ENCODE measurements around the gene TMEM126A. TPM values are rescaled to one million over a fixed set of nuclear protein-coding genes. Genes with fewer than 3 reads are reported as not detected.

The TMEM126A gene
- total RNA-seq, 1 donor from 2014 or later, result 25.8 TPM

DNA sequence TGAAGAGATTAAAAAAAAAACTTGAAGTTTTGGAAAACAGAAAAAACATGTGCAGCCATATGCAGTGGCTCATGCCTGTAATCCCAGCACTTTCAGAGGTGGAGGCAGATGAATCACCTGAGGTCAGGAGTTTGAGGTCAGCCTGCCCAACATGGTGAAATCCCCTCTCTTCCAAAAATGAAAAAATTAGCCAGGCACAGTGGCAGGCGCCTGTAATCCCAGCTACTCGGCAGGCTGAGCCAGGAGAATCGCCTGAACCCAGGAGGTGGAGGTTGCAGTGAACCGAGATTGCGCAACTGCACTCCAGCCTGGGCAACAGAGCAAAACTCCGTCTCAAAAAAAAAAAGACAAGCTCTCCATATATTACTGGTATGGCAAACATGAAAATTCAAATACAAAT, 28.3 kb upstream of the TMEM126A start:
- Mint-ChIP-seq H3K27me3 (no peaks in the 10 kb centered on the region), H3K9me3 (ENCODE audit: low read depth) (no peaks in the 10 kb centered on the region)
- DNase-seq (ENCODE audit: low spot score, unreplicated experiment), result no peak

DNA sequence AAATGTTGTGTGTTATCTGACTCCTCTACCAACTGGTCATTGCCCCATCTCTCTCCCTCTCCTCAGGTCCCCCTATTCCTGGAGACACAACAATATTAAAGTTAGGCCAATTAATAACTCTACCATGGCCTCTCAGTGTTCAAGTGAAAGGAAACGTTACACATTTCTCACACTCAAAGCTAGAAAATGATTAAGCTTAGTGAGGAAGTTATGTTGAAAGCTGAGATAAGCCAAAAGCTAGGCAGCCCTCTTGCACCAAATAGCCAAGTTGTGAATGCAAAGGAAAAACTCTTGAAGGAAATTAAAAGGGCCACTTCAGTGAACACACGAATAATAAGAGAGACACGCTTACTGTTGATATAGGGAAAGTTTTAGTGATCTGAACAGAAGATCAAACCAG, 27.5 kb upstream of the TMEM126A start:
- Mint-ChIP-seq H3K4me3 (ENCODE audit: low read depth) (no peak overlapping the region), H3K36me3 (ENCODE audit: insufficient read depth) (no peaks in the 10 kb centered on the region), H3K27ac (no peak overlapping the region), H3K9me3 (ENCODE audit: low read depth) (no peaks in the 10 kb centered on the region), H3K4me1 (ENCODE audit: low read depth) (no peaks in the 10 kb centered on the region), H3K27me3 (peaks cover 3% of the 10 kb centered on the region)
- TF ChIP-seq, protein P1, sequence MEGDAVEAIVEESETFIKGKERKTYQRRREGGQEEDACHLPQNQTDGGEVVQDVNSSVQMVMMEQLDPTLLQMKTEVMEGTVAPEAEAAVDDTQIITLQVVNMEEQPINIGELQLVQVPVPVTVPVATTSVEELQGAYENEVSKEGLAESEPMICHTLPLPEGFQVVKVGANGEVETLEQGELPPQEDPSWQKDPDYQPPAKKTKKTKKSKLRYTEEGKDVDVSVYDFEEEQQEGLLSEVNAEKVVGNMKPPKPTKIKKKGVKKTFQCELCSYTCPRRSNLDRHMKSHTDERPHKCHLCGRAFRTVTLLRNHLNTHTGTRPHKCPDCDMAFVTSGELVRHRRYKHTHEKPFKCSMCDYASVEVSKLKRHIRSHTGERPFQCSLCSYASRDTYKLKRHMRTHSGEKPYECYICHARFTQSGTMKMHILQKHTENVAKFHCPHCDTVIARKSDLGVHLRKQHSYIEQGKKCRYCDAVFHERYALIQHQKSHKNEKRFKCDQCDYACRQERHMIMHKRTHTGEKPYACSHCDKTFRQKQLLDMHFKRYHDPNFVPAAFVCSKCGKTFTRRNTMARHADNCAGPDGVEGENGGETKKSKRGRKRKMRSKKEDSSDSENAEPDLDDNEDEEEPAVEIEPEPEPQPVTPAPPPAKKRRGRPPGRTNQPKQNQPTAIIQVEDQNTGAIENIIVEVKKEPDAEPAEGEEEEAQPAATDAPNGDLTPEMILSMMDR (IDR thresholded peaks at IDR 0.05; ENCODE audit: unreplicated experiment), result no peak
- no peak for DNase-seq (ENCODE audit: low spot score, unreplicated experiment)

More for the DNA sequence above, 28.3 kb upstream of the TMEM126A start:
- TF ChIP-seq, protein P1 (IDR thresholded peaks at IDR 0.05; ENCODE audit: unreplicated experiment), result no peak
- Mint-ChIP-seq H3K4me1 (ENCODE audit: low read depth) (no peaks in the 10 kb centered on the region), H3K27ac (no peak overlapping the region), H3K36me3 (ENCODE audit: insufficient read depth) (no peaks in the 10 kb centered on the region), H3K4me3 (ENCODE audit: low read depth) (no peak overlapping the region)

DNA sequence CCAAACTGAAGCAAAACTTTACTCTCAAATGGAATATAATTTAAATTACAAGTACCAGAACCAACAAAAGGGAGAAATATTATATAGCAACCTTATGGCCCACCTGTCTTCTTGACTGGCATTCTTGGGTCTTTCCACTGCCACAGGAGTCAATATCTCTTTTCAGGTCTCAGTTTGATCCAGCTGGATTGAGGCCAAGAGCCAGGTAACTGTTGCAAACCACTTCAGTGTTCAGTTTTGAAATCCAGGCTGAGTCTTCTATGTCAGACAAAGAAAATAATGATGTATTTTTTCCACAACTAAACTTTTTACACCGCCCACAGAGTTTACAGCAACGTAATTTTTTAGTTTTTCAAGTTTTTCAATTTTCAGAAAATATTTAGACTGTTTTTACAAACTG, 21.3 kb upstream of the TMEM126A start:
- TF ChIP-seq, protein P1 (IDR thresholded peaks at IDR 0.05; ENCODE audit: unreplicated experiment), result no peak
- peaks cover 6% of the 10 kb centered on the region for H3K27me3 Mint-ChIP-seq
- peaks cover 1% of the 10 kb centered on the region for H3K36me3 Mint-ChIP-seq (ENCODE audit: insufficient read depth)
- H3K9me3 Mint-ChIP-seq (ENCODE audit: low read depth), result no peaks in the 10 kb centered on the region
- peak overlapping the region; percentile 94 for H3K4me3 Mint-ChIP-seq (ENCODE audit: low read depth)
- H3K4me1 Mint-ChIP-seq (ENCODE audit: low read depth), result peaks cover 13% of the 10 kb centered on the region
- no peak overlapping the region for H3K27ac Mint-ChIP-seq
- DNase-seq (ENCODE audit: low spot score, unreplicated experiment), result no peak

DNA sequence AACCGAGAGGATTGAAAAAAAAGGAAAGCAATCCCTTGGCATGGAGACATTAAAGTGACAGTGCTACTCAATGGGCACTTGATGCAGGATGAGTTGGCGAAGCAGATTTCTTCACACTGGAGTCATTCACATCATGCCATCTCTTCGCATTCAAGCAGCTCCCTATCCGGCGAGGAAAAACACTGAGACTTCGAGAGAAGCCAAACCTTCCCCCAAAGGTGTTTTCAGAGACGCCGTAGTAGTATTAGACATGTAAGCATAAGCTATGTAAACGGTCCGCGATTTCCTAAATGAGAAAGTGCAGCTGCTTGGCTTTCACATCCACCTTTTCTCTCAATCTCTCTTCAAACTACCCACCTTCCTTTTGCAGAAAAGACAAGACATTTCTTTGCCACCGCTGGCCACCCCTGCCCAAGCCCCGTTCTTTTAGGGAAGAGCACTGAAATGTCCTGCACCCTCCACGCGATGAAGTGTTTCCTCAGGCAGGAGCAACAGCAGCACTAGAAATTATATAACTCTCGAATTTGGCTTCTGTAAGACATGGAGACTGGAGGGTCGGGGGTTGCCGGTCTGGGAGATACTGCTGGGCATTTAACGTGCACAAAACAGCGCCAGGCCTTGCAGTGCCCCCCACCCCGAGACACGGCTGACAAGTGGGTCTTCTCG, 20.3 kb upstream of the TMEM126A start, which contains the start of gene DLG2:
TSS of gene DLG2 (minus strand) at position 13 of the 666 bp plus-strand sequence.
- H3K4me1 Mint-ChIP-seq (ENCODE audit: low read depth), result peaks cover 13% of the 10 kb centered on the region
- peak within 1 kb of the TSS; percentile 94 for H3K4me3 Mint-ChIP-seq (ENCODE audit: low read depth)
- H3K27ac Mint-ChIP-seq, result peak within 1 kb of the TSS; percentile 97
- no peak for DNase-seq (ENCODE audit: low spot score, unreplicated experiment)
- TF ChIP-seq, protein P1 (IDR thresholded peaks at IDR 0.05; ENCODE audit: unreplicated experiment), result no peak
- peaks cover 4% of the 10 kb centered on the region for H3K36me3 Mint-ChIP-seq (ENCODE audit: insufficient read depth)
- peaks cover 6% of the 10 kb centered on the region for H3K27me3 Mint-ChIP-seq
- H3K9me3 Mint-ChIP-seq (ENCODE audit: low read depth), result no peaks in the 10 kb centered on the region

DNA sequence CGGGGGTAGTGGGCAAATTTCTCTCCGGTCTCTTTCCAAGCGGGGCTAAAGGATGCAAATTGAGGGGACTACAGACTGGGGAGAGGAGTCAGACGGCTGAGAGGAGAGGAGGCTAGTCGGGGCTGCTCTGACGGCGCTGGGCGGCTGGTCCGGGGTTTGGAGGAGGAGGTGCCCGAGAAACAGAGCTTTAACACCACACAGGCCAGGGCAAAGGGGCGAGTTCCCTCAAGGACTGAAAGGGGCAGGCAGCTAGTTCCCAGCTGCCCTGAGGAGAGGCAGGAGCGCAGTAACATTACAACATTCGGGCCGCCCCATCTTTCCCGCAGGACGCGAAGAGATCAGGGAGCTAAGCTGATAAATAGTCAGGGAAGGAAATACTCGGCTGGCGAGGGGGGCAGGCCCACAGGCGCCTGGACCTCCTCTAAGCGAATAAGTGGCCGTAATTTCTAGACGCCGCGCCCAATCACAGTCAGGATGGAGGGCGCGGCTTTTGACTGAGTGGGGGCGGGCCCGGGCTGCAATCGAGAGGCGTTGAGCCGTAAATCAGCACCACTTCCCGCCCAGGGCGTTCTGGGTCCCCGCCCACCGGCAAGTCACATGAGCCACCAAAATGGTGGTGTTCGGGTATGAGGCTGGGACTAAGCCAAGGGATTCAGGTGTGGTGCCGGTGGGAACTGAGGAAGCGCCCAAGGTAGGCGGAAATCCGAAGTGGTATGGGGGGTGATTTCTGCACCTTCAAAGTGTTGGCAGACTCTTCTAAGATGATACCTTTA, 19.6 kb upstream of the TMEM126A start, which contains the start of gene TMEM126B:
TSS of gene TMEM126B (plus strand) at position 596 of the 773 bp plus-strand sequence. CDS start at position 611, 15 bp downstream.
- H3K27me3 Mint-ChIP-seq, result peaks cover 6% of the 10 kb centered on the region
- peaks cover 13% of the 10 kb centered on the region for H3K4me1 Mint-ChIP-seq (ENCODE audit: low read depth)

More for the DNA sequence above, 19.6 kb upstream of the TMEM126A start, which contains the start of gene TMEM126B:
- TF ChIP-seq, protein P1 (IDR thresholded peaks at IDR 0.05; ENCODE audit: unreplicated experiment), result no peak
- Mint-ChIP-seq H3K27ac (peak within 1 kb of the TSS; percentile 97), H3K36me3 (ENCODE audit: insufficient read depth) (peaks cover 4% of the 10 kb centered on the region), H3K9me3 (ENCODE audit: low read depth) (no peaks in the 10 kb centered on the region), H3K4me3 (ENCODE audit: low read depth) (peak within 1 kb of the TSS; percentile 94)
- peak; percentile 89 for DNase-seq (ENCODE audit: low spot score, unreplicated experiment)

Measured in progenitor cell of endocrine pancreas (in vitro differentiated cells).